ENCODE measurements around the gene P2RY6.

GRCh38 chr11:73236205-73236765 is 35.9 kb upstream of the P2RY6 start:
- TF ChIP-seq CTCF (conservative IDR thresholded peaks at IDR 0.05; ENCODE audit: low read length), result no peak
- no peak for TF ChIP-seq EZH2phosphoT487 (IDR thresholded peaks at IDR 0.05; ENCODE audit: borderline replicate concordance)
